Measurements from ENCODE around the gene STX1B.

The STX1B gene

DNA sequence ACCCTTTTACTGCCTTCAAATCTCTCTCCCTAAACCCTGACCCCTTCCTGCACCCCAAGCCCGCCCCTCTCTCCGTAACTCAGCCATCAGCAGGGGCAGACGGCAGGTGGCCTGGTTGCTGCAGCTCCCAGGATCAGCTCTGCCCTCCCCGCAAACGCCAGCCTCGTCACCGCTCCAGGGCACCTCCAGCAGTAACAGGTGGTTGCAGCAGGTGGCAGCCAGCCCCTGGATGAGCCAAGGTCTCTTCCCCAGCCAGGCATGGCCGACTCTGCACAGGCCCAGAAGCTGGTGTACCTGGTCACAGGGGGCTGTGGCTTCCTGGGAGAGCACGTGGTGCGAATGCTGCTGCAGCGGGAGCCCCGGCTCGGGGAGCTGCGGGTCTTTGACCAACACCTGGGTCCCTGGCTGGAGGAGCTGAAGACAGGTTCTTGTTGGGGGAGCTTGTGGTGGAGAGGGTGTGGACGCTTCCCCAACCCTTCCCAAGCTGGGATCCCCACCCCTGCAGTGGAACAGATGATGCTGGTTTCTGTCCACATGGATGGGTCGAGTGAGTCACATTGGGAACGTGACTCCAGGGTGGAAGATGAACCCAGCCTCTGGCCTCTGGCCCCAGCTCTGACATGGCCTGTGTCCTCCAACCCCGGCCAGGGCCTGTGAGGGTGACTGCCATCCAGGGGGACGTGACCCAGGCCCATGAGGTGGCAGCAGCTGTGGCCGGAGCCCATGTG is 24.9 kb downstream of the STX1B start:
- DNase-seq (ENCODE audit: low read depth, low spot score): no peak
- POLR2A ChIA-PET: interaction anchor here (1.1 to 2.2 kb wide), 10 partner anchors 8 to 457 kb away, joined by 3 to 15 read pairs (median 4); partner anchors contain the start of genes FUS, KAT8, ZNF646 and ZNF668
- H3K4me3 ChIP-seq (ENCODE audit: low read depth, low read length): peak overlapping the region; percentile 57
- TF ChIP-seq, protein P1, sequence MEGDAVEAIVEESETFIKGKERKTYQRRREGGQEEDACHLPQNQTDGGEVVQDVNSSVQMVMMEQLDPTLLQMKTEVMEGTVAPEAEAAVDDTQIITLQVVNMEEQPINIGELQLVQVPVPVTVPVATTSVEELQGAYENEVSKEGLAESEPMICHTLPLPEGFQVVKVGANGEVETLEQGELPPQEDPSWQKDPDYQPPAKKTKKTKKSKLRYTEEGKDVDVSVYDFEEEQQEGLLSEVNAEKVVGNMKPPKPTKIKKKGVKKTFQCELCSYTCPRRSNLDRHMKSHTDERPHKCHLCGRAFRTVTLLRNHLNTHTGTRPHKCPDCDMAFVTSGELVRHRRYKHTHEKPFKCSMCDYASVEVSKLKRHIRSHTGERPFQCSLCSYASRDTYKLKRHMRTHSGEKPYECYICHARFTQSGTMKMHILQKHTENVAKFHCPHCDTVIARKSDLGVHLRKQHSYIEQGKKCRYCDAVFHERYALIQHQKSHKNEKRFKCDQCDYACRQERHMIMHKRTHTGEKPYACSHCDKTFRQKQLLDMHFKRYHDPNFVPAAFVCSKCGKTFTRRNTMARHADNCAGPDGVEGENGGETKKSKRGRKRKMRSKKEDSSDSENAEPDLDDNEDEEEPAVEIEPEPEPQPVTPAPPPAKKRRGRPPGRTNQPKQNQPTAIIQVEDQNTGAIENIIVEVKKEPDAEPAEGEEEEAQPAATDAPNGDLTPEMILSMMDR (IDR thresholded peaks at IDR 0.05; ENCODE audit: insufficient read depth, low read length, missing control alignments): no peak
- CTCF ChIA-PET: interaction anchor here (0.9 to 7.8 kb wide), 36 partner anchors 9 to 890 kb away, joined by 3 to 141 read pairs (median 8); partner anchors contain the start of genes ARMC5, PRSS53, VKORC1 and ZNF646

DNA sequence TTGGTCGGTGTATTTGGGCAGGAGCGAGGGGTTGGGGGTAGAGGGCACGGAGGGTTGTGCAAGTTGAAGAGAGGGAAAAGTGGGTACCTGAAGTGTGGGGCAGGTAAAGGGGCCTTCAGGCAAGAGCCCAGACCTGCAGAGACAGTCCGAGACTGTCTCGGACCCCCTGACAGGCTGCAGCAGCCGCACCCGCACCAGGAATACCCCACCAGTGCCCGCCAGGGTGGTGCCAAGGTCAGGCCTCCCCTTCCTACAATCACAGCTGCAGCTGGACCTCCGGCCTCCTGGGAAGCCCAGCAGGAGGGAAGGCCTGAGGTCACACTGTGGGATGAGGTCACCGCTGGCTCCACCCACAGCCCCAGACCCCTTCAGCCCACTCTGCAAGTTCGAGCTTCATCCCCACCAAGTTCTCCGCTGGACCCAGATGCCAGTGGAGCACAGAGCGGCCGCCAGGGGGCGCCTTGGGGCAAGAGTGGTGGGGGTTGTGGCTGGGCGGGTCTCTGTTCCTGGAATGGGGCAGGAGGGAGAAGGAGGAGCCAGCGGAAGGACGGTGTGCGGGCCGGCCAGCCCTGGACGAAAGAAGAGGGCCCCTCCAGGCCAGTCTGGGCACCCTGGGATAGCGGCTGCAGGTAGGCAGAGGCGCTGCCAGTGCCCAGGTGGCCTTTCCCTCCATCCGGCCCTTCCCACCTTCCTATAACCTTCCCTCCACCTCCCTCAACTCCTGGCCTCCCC is 25.6 kb downstream of the STX1B start, which contains the start of gene HSD3B7:
TSS of gene HSD3B7 (plus strand) at position 539 of the 732 bp plus-strand sequence. CDS start 452 bp downstream, outside the sequence.
- ChIA-PET POLR2A (interaction anchor here (1.0 to 2.2 kb wide), 8 partner anchors 9 to 195 kb away, joined by 3 to 15 read pairs (median 6); partner anchors contain the start of genes FUS, KAT8, ZNF646 and ZNF668), CTCF (interaction anchor here (0.5 to 7.8 kb wide), 48 partner anchors 9 to 891 kb away, joined by 3 to 141 read pairs (median 6); partner anchors contain the start of genes ARMC5, PRSS53, STX4 and VKORC1)
- TF ChIP-seq, protein P1 (IDR thresholded peaks at IDR 0.05; ENCODE audit: insufficient read depth, low read length, missing control alignments): peak; percentile 94
- peak within 1 kb of the TSS; percentile 57 for H3K4me3 ChIP-seq (ENCODE audit: low read depth, low read length)
- DNase-seq (ENCODE audit: low read depth, low spot score): no peak

- TF ChIP-seq, protein P1 (IDR thresholded peaks at IDR 0.05; ENCODE audit: insufficient read depth, low read length, missing control alignments): no peak
- ChIA-PET CTCF (interaction anchor here (0.5 to 7.8 kb wide), 51 partner anchors 8 to 891 kb away, joined by 3 to 141 read pairs (median 5); partner anchors contain the start of genes ARMC5, PRSS53, STX4 and VKORC1), POLR2A (interaction anchor here (0.6 to 2.2 kb wide), 5 partner anchors 10 to 209 kb away, joined by 3 to 13 read pairs (median 5); partner anchors contain the start of genes FUS and KAT8)
- H3K4me3 ChIP-seq (ENCODE audit: low read depth, low read length): no peak overlapping the region
- no peak for DNase-seq (ENCODE audit: low read depth, low spot score)
Observed at GRCh38 chr16:30983898-30984610, 26.4 kb downstream of the STX1B start.

DNA sequence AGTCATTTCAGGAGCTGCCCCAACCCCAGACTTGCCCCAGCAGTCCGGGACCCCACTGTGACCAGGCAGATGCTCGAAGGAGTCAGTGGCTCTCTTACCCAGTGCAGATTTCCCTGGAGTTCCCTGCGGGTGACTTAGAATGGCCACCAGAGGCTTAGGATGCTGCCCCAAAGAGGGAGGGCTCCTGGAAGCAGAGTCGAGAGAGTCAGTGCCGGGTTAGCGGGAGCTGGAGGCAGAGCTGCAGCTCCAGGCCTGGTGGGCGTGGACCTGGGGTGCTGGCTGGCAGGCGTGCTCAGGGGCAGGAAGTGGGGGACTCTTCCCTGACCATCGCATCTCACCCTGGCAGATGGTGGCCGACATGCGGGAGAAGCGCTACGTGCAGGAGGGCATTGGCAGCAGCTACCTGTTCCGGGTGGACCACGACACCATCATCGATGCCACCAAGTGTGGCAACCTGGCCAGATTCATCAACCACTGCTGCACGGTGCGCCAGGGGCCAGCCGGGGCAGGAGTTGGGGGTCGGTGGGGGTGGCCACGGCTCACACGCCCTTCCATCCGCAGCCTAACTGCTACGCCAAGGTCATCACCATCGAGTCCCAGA is 27.0 kb downstream of the STX1B start:
- TF ChIP-seq, protein P1 (IDR thresholded peaks at IDR 0.05; ENCODE audit: insufficient read depth, low read length, missing control alignments): no peak
- POLR2A ChIA-PET: interaction anchor here (0.6 to 1.0 kb wide), 2 partner anchors 12 to 210 kb away, joined by 3 to 4 read pairs; no protein-coding TSS in a partner anchor
- DNase-seq (ENCODE audit: low read depth, low spot score): no peak

DNA sequence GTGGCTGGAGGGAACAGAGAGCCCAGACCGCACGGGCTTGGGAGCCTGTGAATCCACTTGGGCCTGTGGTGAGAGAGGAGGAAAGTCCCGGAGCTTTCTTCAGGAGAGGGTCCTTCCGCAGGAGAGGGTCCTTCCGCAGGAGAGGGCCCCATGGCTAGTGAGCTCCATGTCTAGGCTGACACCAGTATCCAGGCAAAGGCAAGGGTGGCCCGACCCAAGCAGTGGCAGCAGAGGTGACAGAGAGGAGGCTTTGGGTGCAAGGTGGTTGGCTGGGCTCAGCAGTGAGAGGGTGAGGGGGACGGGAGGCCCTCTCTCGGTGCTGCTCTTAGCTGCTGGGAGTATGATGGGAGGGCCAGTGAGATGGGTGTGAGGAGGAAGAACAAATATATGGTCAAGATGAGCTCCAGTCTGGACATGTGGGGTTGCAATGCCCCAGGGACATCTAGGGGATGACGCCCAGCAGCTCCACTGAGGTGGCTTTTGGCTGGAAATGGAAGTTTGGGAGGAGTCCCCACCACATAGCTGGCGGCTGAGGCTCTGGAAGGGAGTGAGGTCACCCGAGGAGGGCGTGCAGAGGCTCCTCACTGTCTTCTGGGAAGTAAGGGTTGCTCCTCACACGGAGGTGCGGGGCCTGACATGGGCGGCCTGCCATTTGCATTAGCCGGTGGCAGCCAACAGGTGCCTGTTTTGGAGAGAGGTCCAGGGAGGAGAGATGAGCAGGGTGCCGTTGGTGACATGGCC is 27.7 kb downstream of the STX1B start:
- H3K4me3 ChIP-seq (ENCODE audit: low read depth, low read length): no peak overlapping the region
- ChIA-PET POLR2A (no interaction called here), CTCF (interaction anchor here (0.7 to 7.8 kb wide), 14 partner anchors 7 to 886 kb away, joined by 3 to 141 read pairs (median 15); partner anchors contain the start of genes PRSS53, VKORC1, ZNF646 and ZNF668)
- TF ChIP-seq, protein P1 (IDR thresholded peaks at IDR 0.05; ENCODE audit: insufficient read depth, low read length, missing control alignments): no peak
- no peak for DNase-seq (ENCODE audit: low read depth, low spot score)

More for the DNA sequence above, 27.0 kb downstream of the STX1B start:
- CTCF ChIA-PET: interaction anchor here (1.0 to 7.8 kb wide), 22 partner anchors 8 to 885 kb away, joined by 3 to 141 read pairs (median 12); partner anchors contain the start of genes PRSS53, STX4, VKORC1 and ZNF646
- no peak overlapping the region for H3K4me3 ChIP-seq (ENCODE audit: low read depth, low read length)
